Medulla oblongata (tissue), 1 donor: ENCODE measurements around the gene STOML2.
A peak's percentile ranks its signal among the peaks of the same experiment; 100 is the strongest.

Source experiments
- DNase-seq: peaks from one replicate; pipeline ENCODE4 v3.0.0-alpha.2; 2015; ENCODE audit errors: extremely low spot score

The STOML2 gene

GRCh38 chr9:35107297-35108290, 4.7 kb upstream of the STOML2 start:
- no peak for DNase-seq

- no peak for DNase-seq
Measured at GRCh38 chr9:35106343-35106730, 3.4 kb upstream of the STOML2 start.

GRCh38 chr9:35105571-35106342, 2.8 kb upstream of the STOML2 start:
- DNase-seq: no peak

GRCh38 chr9:35105126-35105525, 2.2 kb upstream of the STOML2 start:
- DNase-seq: no peak

- no peak for DNase-seq
Measured at GRCh38 chr9:35104586-35104985, 1.7 kb upstream of the STOML2 start.

GRCh38 chr9:35103660-35104191, 795 bp upstream of the STOML2 start:
- no peak for DNase-seq

- no peak for DNase-seq
Measured at GRCh38 chr9:35102465-35102768, 514 bp downstream of the STOML2 start.

GRCh38 chr9:35097573-35097972, 5.4 kb downstream of the STOML2 start:
- no peak for DNase-seq

GRCh38 chr9:35096035-35096849, 6.7 kb downstream of the STOML2 start, which contains the start of gene PIGO:
Gene PIGO (minus strand): TSS chr9:35096591. CDS start chr9:35095565, 1,026 bp downstream.
- peak; percentile 86 for DNase-seq

GRCh38 chr9:35091536-35091935, 11.4 kb downstream of the STOML2 start:
- no peak for DNase-seq

- no peak for DNase-seq
Measured at GRCh38 chr9:35089434-35089833, 13.5 kb downstream of the STOML2 start.

- no peak for DNase-seq
Measured at GRCh38 chr9:35085078-35085477, 17.9 kb downstream of the STOML2 start.

GRCh38 chr9:35079426-35080341, 23.2 kb downstream of the STOML2 start, which contains the start of gene FANCG:
Gene FANCG (minus strand): TSS chr9:35079942. CDS start chr9:35079524, 418 bp downstream.
- DNase-seq: peak; percentile 94

GRCh38 chr9:35079041-35079425, 23.9 kb downstream of the STOML2 start:
- no peak for DNase-seq

GRCh38 chr9:35078066-35078465, 24.9 kb downstream of the STOML2 start:
- DNase-seq: no peak

GRCh38 chr9:35076848-35077247, 26.1 kb downstream of the STOML2 start:
- no peak for DNase-seq

GRCh38 chr9:35075358-35075757, 27.6 kb downstream of the STOML2 start:
- no peak for DNase-seq

- DNase-seq: no peak
Measured at GRCh38 chr9:35074791-35075190, 28.1 kb downstream of the STOML2 start.

GRCh38 chr9:35074141-35074540, 28.8 kb downstream of the STOML2 start:
- DNase-seq: no peak

- no peak for DNase-seq
Measured at GRCh38 chr9:35073279-35073612, 29.7 kb downstream of the STOML2 start.
